Measurements from ENCODE around the gene NFATC2IP. TPM values are rescaled to one million over a fixed set of nuclear protein-coding genes. Genes with fewer than 3 reads are reported as not detected.
"Not testable (repeated sequence)": the region's sequence is repeated elsewhere in the genome, so short reads cannot be mapped to it uniquely, and the experiment has no call there.

Gene NFATC2IP
- total RNA-seq, 2 experiments from 2014 or later, result 47.4 to 51.0 TPM

GRCh38 chr16:28938721-28939120 lies 12.0 kb upstream of the NFATC2IP start:
- H3K4me3 Mint-ChIP-seq, result no peak overlapping the region
- no peaks in the 10 kb centered on the region for H3K27me3 ChIP-seq (ENCODE audit: control insufficient read depth in 1 of 2, insufficient read depth in 2 of 2, low read length in 2 of 2)
- H3K27ac ChIP-seq (ENCODE audit: low read depth in 1 of 2, low read length in 2 of 2), result no peak overlapping the region
- TF ChIP-seq CTCF (IDR thresholded peaks at IDR 0.05), result no peak
- H3K27me3 Mint-ChIP-seq, result no peaks in the 10 kb centered on the region
- no peaks in the 10 kb centered on the region for H3K9me3 Mint-ChIP-seq
- peaks cover 28% of the 10 kb centered on the region for H3K4me1 Mint-ChIP-seq (ENCODE audit: low read depth)
- H3K36me3 Mint-ChIP-seq (ENCODE audit: low read depth), result no peaks in the 10 kb centered on the region
- ChIA-PET CTCF (no interaction called here), POLR2A (no interaction called here)
- H3K27ac Mint-ChIP-seq, result no peak overlapping the region
- no peaks in the 10 kb centered on the region for H3K36me3 ChIP-seq (ENCODE audit: insufficient read depth, low read length)
- DNase-seq (no peak), ATAC-seq (ENCODE audit: poor library complexity) (no peak)
- H3K4me1 ChIP-seq (ENCODE audit: insufficient read depth, low read length), result peaks cover 14% of the 10 kb centered on the region
- intact Hi-C loops (cut with DNase I, micrococcal nuclease), result no loop called here
- peaks cover 0 to 4% of the 10 kb centered on the region in 2 experiments for H3K9me3 ChIP-seq (ENCODE audit: control insufficient read depth in 1 of 2, insufficient read depth in 1 of 2, low read length in 2 of 2)
- H3K4me3 ChIP-seq (ENCODE audit: low read length), result no peak overlapping the region

DNA sequence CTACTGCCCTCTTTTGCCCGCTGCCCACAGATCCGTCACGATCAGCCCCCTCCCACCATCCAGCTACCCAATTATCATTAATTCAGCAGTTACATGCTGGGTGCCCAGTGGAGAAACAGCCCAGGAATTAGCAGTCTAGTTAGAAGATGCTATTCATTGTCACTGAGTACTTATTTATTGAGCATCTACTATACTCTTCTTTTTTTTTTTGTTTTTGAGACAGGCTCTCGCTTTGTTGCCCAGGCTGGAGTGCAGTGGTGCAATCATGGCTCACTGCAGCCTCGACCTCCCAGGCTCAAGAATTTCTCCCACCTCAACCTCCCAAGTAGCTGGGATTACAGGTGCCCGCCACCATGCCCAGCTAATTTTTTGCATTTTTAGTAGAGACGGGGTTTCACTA lies 10.9 kb upstream of the NFATC2IP start:
- H3K27me3 Mint-ChIP-seq; H3K4me3 Mint-ChIP-seq; intact Hi-C loops (cut with DNase I, micrococcal nuclease); H3K27ac Mint-ChIP-seq; H3K27ac ChIP-seq (ENCODE audit: low read depth in 1 of 2, low read length in 2 of 2); ATAC-seq (ENCODE audit: poor library complexity); H3K9me3 ChIP-seq (ENCODE audit: control insufficient read depth in 1 of 2, insufficient read depth in 1 of 2, low read length in 2 of 2); H3K9me3 Mint-ChIP-seq; H3K36me3 Mint-ChIP-seq (ENCODE audit: low read depth); H3K27me3 ChIP-seq (ENCODE audit: control insufficient read depth in 1 of 2, insufficient read depth in 2 of 2, low read length in 2 of 2); DNase-seq; H3K36me3 ChIP-seq (ENCODE audit: insufficient read depth, low read length); H3K4me3 ChIP-seq (ENCODE audit: low read length); CTCF ChIA-PET; POLR2A ChIA-PET: not testable (repeated sequence)
- peaks cover 28% of the 10 kb centered on the region for H3K4me1 Mint-ChIP-seq (ENCODE audit: low read depth)
- H3K4me1 ChIP-seq (ENCODE audit: insufficient read depth, low read length), result peaks cover 14% of the 10 kb centered on the region

GRCh38 chr16:28943281-28943680 lies 7.5 kb upstream of the NFATC2IP start:
- ATAC-seq (ENCODE audit: poor library complexity), result no peak
- no peak for DNase-seq
- Mint-ChIP-seq H3K4me1 (ENCODE audit: low read depth) (peaks cover 11% of the 10 kb centered on the region), H3K9me3 (no peaks in the 10 kb centered on the region), H3K36me3 (ENCODE audit: low read depth) (no peaks in the 10 kb centered on the region), H3K27ac (no peak overlapping the region), H3K4me3 (no peak overlapping the region), H3K27me3 (no peaks in the 10 kb centered on the region)
- Histone ChIP-seq H3K27me3 (ENCODE audit: control insufficient read depth in 1 of 2, insufficient read depth in 2 of 2, low read length in 2 of 2) (no peaks in the 10 kb centered on the region), H3K36me3 (ENCODE audit: insufficient read depth, low read length) (no peaks in the 10 kb centered on the region), H3K27ac (ENCODE audit: low read depth in 1 of 2, low read length in 2 of 2) (no peak overlapping the region), H3K4me1 (ENCODE audit: insufficient read depth, low read length) (peaks cover 8% of the 10 kb centered on the region), H3K4me3 (ENCODE audit: low read length) (no peak overlapping the region), H3K9me3 (ENCODE audit: control insufficient read depth in 1 of 2, insufficient read depth in 1 of 2, low read length in 2 of 2) (no peaks in the 10 kb centered on the region)
- POLR2A ChIA-PET, result interaction anchor here (1.1 kb wide), 1 partner anchor 97 kb away, joined by 3 read pairs; the partner anchor contains the start of gene TUFM
- no peak for TF ChIP-seq CTCF (IDR thresholded peaks at IDR 0.05)
- CTCF ChIA-PET, result interaction anchor here (3.0 kb wide), 1 partner anchor 79 kb away, joined by 15 read pairs; the partner anchor contains the start of gene SH2B1
- intact Hi-C loops (cut with DNase I, micrococcal nuclease), result loop anchor here in 1 of 2 experiments (1.0 kb wide), 1 partner anchor 70 kb away; no protein-coding TSS in a partner anchor

- no peak for ATAC-seq (ENCODE audit: poor library complexity)
- no peak overlapping the region for H3K4me3 ChIP-seq (ENCODE audit: low read length)
- no peaks in the 10 kb centered on the region for H3K36me3 ChIP-seq (ENCODE audit: insufficient read depth, low read length)
- ChIA-PET POLR2A (interaction anchor here (0.8 kb wide), 1 partner anchor 71 kb away, joined by 3 read pairs; no protein-coding TSS in a partner anchor), CTCF (no interaction called here)
- H3K9me3 ChIP-seq (ENCODE audit: control insufficient read depth in 1 of 2, insufficient read depth in 1 of 2, low read length in 2 of 2), result no peaks in the 10 kb centered on the region
- H3K9me3 Mint-ChIP-seq, result no peaks in the 10 kb centered on the region
- intact Hi-C loops (cut with DNase I, micrococcal nuclease), result no loop called here
- peaks cover 19% of the 10 kb centered on the region for H3K4me1 ChIP-seq (ENCODE audit: insufficient read depth, low read length)
- H3K27ac ChIP-seq (ENCODE audit: low read depth in 1 of 2, low read length in 2 of 2), result no peak overlapping the region
- H3K4me3 Mint-ChIP-seq, result no peak overlapping the region
- no peak for TF ChIP-seq CTCF (IDR thresholded peaks at IDR 0.05)
- H3K4me1 Mint-ChIP-seq (ENCODE audit: low read depth), result peaks cover 18% of the 10 kb centered on the region
- H3K27me3 ChIP-seq (ENCODE audit: control insufficient read depth in 1 of 2, insufficient read depth in 2 of 2, low read length in 2 of 2), result no peaks in the 10 kb centered on the region
- no peaks in the 10 kb centered on the region for H3K27me3 Mint-ChIP-seq
- no peak for DNase-seq
- H3K36me3 Mint-ChIP-seq (ENCODE audit: low read depth), result peaks cover 9% of the 10 kb centered on the region
- no peak overlapping the region for H3K27ac Mint-ChIP-seq
These were observed 4.1 kb upstream of the NFATC2IP start for GRCh38 chr16:28946681-28947080.

Measured in CD4-positive, alpha-beta T cell (primary cell).